Spinal cord (tissue), 10 donors: ENCODE data around the gene ZNF652. TPM values are rescaled to one million over a fixed set of nuclear protein-coding genes. Genes with fewer than 3 reads are reported as not detected.

Experiments used
- DNase-seq, 6 donors: peaks; one replicate each; pipeline versions ENCODE4 v3.0.0 to v3.0.0-alpha.2; 2013 to 2015; ENCODE audit warnings: low spot score in 6 of 6, low read depth in 4 of 6
- H3K27ac ChIP-seq: one replicate; pipeline ENCODE4 v1.5.1; 2013; ENCODE audit warnings: low read depth, low read length, control low read depth
- H3K27me3 ChIP-seq: one replicate; pipeline ENCODE4 v1.6.1; 2013; ENCODE audit warnings: low read length; ENCODE audit not compliant: control insufficient read depth, insufficient read depth
- H3K36me3 ChIP-seq: one replicate; pipeline ENCODE4 v1.6.1; 2013; ENCODE audit warnings: low read length; ENCODE audit not compliant: control insufficient read depth, insufficient read depth
- H3K4me1 ChIP-seq: one replicate; pipeline ENCODE4 v1.6.1; 2013; ENCODE audit warnings: low read length; ENCODE audit not compliant: control insufficient read depth, insufficient read depth
- H3K4me3 ChIP-seq: one replicate; pipeline ENCODE4 v1.5.1; 2013; ENCODE audit warnings: low read depth, low read length, control low read depth
- H3K9me3 ChIP-seq: one replicate; pipeline ENCODE4 v1.6.1; 2013; ENCODE audit warnings: low read length; ENCODE audit not compliant: control insufficient read depth, insufficient read depth
- WGBS: methylation state at CpG from one replicate; pipeline ENCODE4 v1.1.5; 2013; ENCODE audit warnings: missing lambda C conversion rate; ENCODE audit not compliant: insufficient coverage; 5-methylcytosine and 5-hydroxymethylcytosine counted together
- polyA plus RNA-seq, 2 donors: library from polyadenylated mRNA; unstranded; fragments of 120-200 nt; gene quantifications; one replicate each; pipeline ENCODE4 v1.2.1, GENCODE V29; 2013; ENCODE audit not compliant: insufficient read length in 2 of 2
- total RNA-seq, 2 donors: library from RNA; depleted of rRNA in 1 of 2; stranded (reverse); fragments of 120-200 nt in 1 of 2; fragments of >200 nt in 1 of 2; gene quantifications; one replicate each; pipeline versions ENCODE4 v1.2.3 to v1.2.4, GENCODE V29; 2013 to 2014
- donor health status: healthy.

ZNF652 gene
- total and polyA plus RNA-seq, 4 donors, result 32.3 to 56.4 (median 39.1) TPM

GRCh38 chr17:49387498-49388289 lies 25.6 kb upstream of the ZNF652 start:
- H3K36me3 ChIP-seq, result no peaks in the 10 kb centered on the region
- no peaks in the 10 kb centered on the region for H3K27me3 ChIP-seq
- no peak for DNase-seq
- H3K9me3 ChIP-seq, result peaks cover 1% of the 10 kb centered on the region
- no peak overlapping the region for H3K4me3 ChIP-seq
- 88% methylated on average over 8 of the region's 11 CpGs for WGBS
- no peak overlapping the region for H3K27ac ChIP-seq
- peaks cover 7% of the 10 kb centered on the region for H3K4me1 ChIP-seq

GRCh38 chr17:49386373-49386772 lies 24.3 kb upstream of the ZNF652 start:
- H3K4me3 ChIP-seq, result no peak overlapping the region
- no peak for DNase-seq
- H3K4me1 ChIP-seq, result peaks cover 7% of the 10 kb centered on the region
- H3K36me3 ChIP-seq, result no peaks in the 10 kb centered on the region
- no peak overlapping the region for H3K27ac ChIP-seq
- H3K9me3 ChIP-seq, result peaks cover 1% of the 10 kb centered on the region
- 94% methylated on average over 9 of the region's 10 CpGs for WGBS
- H3K27me3 ChIP-seq, result no peaks in the 10 kb centered on the region

GRCh38 chr17:49384951-49385350 lies 22.9 kb upstream of the ZNF652 start:
- no peaks in the 10 kb centered on the region for H3K27me3 ChIP-seq
- no CpG with 5 or more reads among the region's 4 CpGs for WGBS
- H3K4me1 ChIP-seq, result no peaks in the 10 kb centered on the region
- DNase-seq, result peak in 1 of 6 donors; percentile 53
- no peak overlapping the region for H3K4me3 ChIP-seq
- no peak overlapping the region for H3K27ac ChIP-seq
- H3K9me3 ChIP-seq, result peaks cover 1% of the 10 kb centered on the region
- H3K36me3 ChIP-seq, result no peaks in the 10 kb centered on the region

- Histone ChIP-seq H3K4me3 (no peak overlapping the region), H3K27ac (no peak overlapping the region), H3K36me3 (no peaks in the 10 kb centered on the region), H3K27me3 (no peaks in the 10 kb centered on the region), H3K4me1 (no peaks in the 10 kb centered on the region), H3K9me3 (peaks cover 1% of the 10 kb centered on the region)
- DNase-seq, result no peak
- 86% methylated on average over 10 of the region's 10 CpGs for WGBS
Measured at GRCh38 chr17:49383060-49383459, 21.0 kb upstream of the ZNF652 start.

- Histone ChIP-seq H3K27ac (no peak overlapping the region), H3K36me3 (no peaks in the 10 kb centered on the region), H3K27me3 (no peaks in the 10 kb centered on the region)
Measured at GRCh38 chr17:49382556-49382955, 20.5 kb upstream of the ZNF652 start.

GRCh38 chr17:49381793-49382192 lies 19.7 kb upstream of the ZNF652 start:
- H3K27me3 ChIP-seq, result no peaks in the 10 kb centered on the region
- H3K36me3 ChIP-seq, result no peaks in the 10 kb centered on the region
- H3K4me1 ChIP-seq, result no peaks in the 10 kb centered on the region
- peaks cover 1% of the 10 kb centered on the region for H3K9me3 ChIP-seq
- H3K4me3 ChIP-seq, result no peak overlapping the region
- H3K27ac ChIP-seq, result no peak overlapping the region
- WGBS, result 85% methylated on average over 5 of the region's 5 CpGs
- DNase-seq, result no peak

More at GRCh38 chr17:49382556-49382955, 20.5 kb upstream of the ZNF652 start:
- 79% methylated on average over 6 of the region's 7 CpGs for WGBS
- DNase-seq, result no peak
- H3K4me1 ChIP-seq, result no peaks in the 10 kb centered on the region
- H3K9me3 ChIP-seq, result peaks cover 1% of the 10 kb centered on the region
- no peak overlapping the region for H3K4me3 ChIP-seq

- H3K4me3 ChIP-seq, result no peak overlapping the region
- no peak overlapping the region for H3K27ac ChIP-seq
- H3K9me3 ChIP-seq, result peaks cover 1% of the 10 kb centered on the region
- DNase-seq, result no peak
- H3K27me3 ChIP-seq, result no peaks in the 10 kb centered on the region
- no peaks in the 10 kb centered on the region for H3K4me1 ChIP-seq
- H3K36me3 ChIP-seq, result no peaks in the 10 kb centered on the region
- no CpG with 5 or more reads among the region's 1 CpG for WGBS
Measured at GRCh38 chr17:49381033-49381432, 19.0 kb upstream of the ZNF652 start.

GRCh38 chr17:49379926-49380325 lies 17.9 kb upstream of the ZNF652 start:
- H3K4me3 ChIP-seq, result no peak overlapping the region
- H3K27ac ChIP-seq, result no peak overlapping the region
- H3K27me3 ChIP-seq, result no peaks in the 10 kb centered on the region
- H3K4me1 ChIP-seq, result no peaks in the 10 kb centered on the region
- DNase-seq, result no peak
- H3K36me3 ChIP-seq, result no peaks in the 10 kb centered on the region
- no CpG with 5 or more reads among the region's 4 CpGs for WGBS
- H3K9me3 ChIP-seq, result peaks cover 1% of the 10 kb centered on the region

- Histone ChIP-seq H3K36me3 (no peaks in the 10 kb centered on the region), H3K27ac (no peak overlapping the region), H3K27me3 (no peaks in the 10 kb centered on the region), H3K4me1 (no peaks in the 10 kb centered on the region), H3K4me3 (no peak overlapping the region), H3K9me3 (no peaks in the 10 kb centered on the region)
- WGBS, result no CpG with 5 or more reads among the region's 5 CpGs
- no peak for DNase-seq
Measured at GRCh38 chr17:49378311-49378710, 16.3 kb upstream of the ZNF652 start.

- WGBS, result no CpG with 5 or more reads among the region's 1 CpG
- no peak overlapping the region for H3K4me3 ChIP-seq
- no peaks in the 10 kb centered on the region for H3K27me3 ChIP-seq
- no peak overlapping the region for H3K27ac ChIP-seq
- H3K4me1 ChIP-seq, result no peaks in the 10 kb centered on the region
- H3K36me3 ChIP-seq, result no peaks in the 10 kb centered on the region
- H3K9me3 ChIP-seq, result no peaks in the 10 kb centered on the region
- DNase-seq, result no peak
Measured at GRCh38 chr17:49375544-49375943, 13.5 kb upstream of the ZNF652 start.
